ENCODE measurements around the gene PCNA.
A peak's percentile ranks its signal among the peaks of the same experiment; 100 is the strongest.
"Not testable (repeated sequence)": the region's sequence is repeated elsewhere in the genome, so short reads cannot be mapped to it uniquely, and the experiment has no call there.

Gene PCNA

GRCh38 chr20:5141615-5142014 is 21.9 kb upstream of the PCNA start:
- DNase-seq (ENCODE audit: low read depth in 3 of 3) = no peak

- no peak for DNase-seq (ENCODE audit: low read depth in 3 of 3)
Measured at GRCh38 chr20:5140195-5140594, 20.4 kb upstream of the PCNA start.

GRCh38 chr20:5136096-5136495 is 16.3 kb upstream of the PCNA start:
- DNase-seq (ENCODE audit: low read depth in 3 of 3) = no peak

DNA sequence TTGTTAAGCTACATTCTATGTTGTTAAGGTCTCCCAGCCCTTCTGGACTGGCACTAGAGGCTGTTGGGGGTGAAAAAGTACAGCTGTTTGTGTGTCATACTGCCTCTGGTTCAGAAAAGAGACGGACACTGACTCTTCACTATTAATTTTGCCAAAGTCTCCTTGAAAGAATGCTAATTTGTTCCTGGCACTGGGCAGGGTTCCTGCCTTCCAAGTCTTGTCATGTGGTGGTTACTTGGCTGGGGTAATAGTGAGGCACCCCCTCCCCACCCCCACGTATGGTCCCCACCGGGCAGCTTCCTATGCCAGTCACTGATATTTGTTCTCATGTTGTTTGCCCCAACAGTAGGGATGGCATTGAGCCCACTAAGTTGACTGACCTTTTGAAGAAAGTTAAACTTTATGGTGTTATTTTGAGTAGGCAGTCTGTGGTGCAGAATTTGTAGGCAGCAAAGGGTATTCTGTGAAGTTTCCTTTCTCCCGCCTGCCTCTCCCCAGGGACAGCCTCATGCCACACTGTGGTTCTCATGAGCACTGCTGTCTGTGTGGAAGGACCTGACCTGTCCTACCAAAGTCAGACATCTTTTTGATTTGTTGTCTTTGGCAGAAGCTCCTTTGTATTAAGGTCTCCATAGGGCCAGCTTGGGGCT is 15.7 kb upstream of the PCNA start:
- no peak for DNase-seq (ENCODE audit: low read depth in 3 of 3)

GRCh38 chr20:5133998-5134397 is 14.2 kb upstream of the PCNA start:
- DNase-seq (ENCODE audit: low read depth in 3 of 3) = no peak

DNA sequence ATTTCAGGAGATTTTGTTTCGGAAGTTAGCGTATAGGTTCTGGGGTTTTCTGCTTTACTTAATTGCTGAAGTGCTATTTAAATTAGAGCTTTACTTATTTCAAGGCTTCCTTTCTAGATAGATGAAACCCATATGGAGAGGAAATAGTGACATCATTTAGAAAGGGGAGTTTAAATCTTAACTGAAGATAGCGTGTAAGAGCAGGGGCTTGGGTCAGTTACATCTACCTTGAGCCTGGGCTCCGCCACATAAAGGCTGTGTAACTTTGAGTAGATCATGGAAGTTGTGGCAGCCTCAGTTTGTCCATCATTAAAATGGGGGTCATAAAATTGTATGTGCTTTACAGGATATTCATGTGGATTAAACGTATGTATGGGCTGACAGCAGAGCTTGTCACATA is 11.7 kb upstream of the PCNA start:
- DNase-seq (ENCODE audit: low read depth in 3 of 3) = no peak

GRCh38 chr20:5128886-5129285 is 9.1 kb upstream of the PCNA start:
- DNase-seq (ENCODE audit: low read depth in 3 of 3) = no peak

GRCh38 chr20:5127859-5128424 is 8.2 kb upstream of the PCNA start:
- DNase-seq (ENCODE audit: low read depth in 3 of 3) = no peak

DNA sequence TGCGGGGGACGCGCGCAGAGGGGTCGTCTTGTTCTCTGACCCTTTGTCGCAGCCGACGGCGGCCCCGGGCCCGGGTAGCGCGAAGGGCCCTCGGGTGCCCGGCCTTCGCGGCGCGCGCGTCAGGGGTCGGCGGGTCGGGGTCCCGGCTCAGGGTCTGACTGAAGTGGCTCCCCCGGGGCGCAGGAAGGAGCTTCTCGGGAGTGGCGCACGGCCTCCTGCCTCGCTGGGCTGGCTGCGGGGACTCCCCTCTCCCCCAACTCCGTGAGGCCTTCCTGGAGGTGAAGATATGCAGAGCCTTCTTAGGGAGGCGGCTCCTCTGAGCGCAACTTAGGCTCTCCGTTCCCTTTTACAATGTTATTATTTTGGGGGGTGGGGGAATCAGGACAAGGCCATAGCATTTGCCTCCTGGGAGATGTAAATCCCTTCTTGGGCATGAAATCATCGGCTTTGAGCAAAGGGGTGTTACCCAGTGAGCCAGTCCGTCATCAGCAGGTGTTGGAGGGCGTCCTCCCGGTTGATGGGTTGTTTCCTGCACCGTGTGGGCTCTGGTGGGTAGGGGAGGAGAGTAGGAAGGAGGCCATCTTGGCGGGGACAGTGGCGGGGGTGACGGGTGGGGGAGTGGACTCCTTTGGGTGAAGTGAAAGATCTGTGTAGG is 7.6 kb upstream of the PCNA start:
- DNase-seq (ENCODE audit: low read depth in 3 of 3) = peak in 2 of 3 experiments; percentile 46 to 70

DNA sequence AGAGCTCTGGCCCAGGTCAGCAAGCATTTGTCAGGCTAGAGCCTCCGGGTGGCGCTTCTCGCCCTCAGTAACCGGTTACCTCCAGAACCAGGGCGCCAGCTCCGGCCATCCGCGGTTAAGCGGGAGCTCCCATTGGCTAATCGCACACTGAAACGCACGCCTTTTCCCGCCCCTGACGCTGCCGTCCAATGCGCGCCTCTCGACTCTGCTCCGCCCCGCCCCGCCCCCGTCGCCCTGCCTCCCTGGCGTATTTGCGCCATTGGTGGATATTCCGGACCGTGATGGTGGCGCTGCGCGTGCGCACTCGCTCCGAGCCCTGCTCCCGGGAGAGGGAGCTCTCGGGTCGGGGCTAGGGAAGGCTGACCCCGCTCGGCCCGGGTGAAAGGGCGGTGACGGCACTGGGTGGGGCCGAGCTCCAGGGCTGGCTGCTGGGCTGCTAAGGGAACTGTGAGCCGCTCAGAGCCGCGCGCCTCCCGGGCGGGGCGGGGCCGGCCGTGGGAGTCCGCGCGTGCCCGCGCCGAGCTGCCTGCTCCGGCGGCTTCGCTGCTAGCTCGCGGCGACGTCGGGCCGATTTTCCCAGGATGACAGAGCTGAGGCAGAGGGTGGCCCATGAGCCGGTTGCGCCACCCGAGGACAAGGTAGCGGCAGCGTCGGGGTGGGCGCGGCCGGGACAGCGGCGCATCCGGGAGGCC is 6.9 kb upstream of the PCNA start, which contains the start of gene CDS2:
CDS2 (plus strand) TSS at position 497 of the 692 bp plus-strand sequence; CDS start at position 582, 85 bp downstream.
- DNase-seq (ENCODE audit: low read depth in 3 of 3) = peak; percentile 100

- DNase-seq (ENCODE audit: low read depth in 3 of 3) = no peak
Measured at GRCh38 chr20:5122873-5123260, 3.1 kb upstream of the PCNA start.

DNA sequence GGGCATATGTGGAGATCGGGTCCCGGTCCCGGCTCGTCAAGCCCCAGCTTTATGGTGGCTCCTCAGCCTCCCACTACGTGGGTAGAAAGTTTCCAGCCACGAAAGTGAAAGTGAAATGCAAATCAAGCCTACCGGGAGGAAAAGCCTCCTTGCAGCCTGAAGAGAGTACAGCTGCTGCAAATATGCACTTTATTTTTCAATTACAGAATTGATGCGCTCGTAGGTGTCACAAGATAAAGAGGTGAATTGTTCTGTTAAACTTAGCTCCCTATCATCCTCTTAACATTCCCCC is 373 bp upstream of the PCNA start:
- no peak for DNase-seq (ENCODE audit: low read depth in 3 of 3)

- no peak for DNase-seq (ENCODE audit: low read depth in 3 of 3)
Measured at GRCh38 chr20:5119143-5119434, 669 bp downstream of the PCNA start.

DNA sequence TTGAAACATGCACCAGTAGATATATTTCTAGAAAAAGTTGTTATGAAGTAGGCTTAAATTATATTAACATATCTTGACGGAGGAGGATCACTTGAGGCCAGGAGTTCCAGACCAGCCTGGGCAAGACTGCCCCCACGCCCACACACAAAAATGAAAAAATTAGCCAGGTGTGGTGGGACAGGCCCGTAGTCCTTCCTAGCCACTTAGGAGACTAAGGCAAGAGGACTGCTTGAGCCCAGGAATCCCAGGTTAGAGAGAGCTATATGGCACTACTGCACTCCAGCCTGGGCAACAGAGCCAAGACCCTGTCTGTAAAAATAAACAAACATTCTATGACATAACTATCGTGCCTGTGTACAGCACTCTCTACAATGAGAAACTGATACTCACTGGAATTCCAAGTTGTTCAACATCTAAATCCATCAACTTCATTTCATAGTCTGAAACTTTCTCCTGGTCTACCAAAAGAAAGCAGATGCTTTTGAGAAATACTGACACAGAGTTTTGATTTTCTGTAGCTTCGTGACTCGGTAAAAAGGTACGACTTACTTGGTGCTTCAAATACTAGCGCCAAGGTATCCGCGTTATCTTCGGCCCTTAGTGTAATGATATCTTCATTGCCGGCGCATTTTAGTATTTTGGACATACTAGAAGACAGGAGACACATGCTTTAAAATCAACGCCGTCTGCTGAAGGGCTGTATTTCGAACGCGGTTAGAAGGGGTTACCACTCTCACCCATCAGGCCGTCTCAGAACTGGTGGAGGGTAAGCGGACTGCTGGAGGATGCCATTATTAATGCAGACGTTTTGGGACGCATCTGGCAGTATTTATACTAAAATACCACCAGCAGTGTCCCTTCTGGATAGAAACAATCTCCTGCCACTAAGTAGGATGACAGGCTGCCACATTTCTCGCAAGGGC is 1.3 kb downstream of the PCNA start:
- DNase-seq (ENCODE audit: low read depth in 3 of 3) = no peak

- no peak for DNase-seq (ENCODE audit: low read depth in 3 of 3)
Measured at GRCh38 chr20:5116875-5117274, 2.9 kb downstream of the PCNA start.

- DNase-seq (ENCODE audit: low read depth in 3 of 3) = no peak
Measured at GRCh38 chr20:5114403-5114802, 5.4 kb downstream of the PCNA start.

DNA sequence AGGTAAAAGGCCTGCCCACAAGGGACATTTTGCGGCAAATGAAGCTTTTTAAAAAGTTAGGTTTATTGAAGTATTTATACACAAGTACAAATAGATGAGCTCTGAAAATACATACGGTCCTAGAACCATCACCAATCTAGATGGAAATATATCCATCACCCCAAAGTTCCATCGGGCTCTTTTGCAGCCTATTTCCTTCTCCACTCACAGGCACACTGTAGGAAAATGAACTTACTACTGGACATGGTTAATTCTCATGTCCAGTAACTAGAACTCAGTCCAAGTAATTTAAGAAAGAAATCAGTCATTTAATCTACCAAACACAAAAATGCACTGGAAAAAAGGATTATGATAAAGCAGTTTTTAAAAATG is 6.2 kb downstream of the PCNA start:
- no peak for DNase-seq (ENCODE audit: low read depth in 3 of 3)

DNA sequence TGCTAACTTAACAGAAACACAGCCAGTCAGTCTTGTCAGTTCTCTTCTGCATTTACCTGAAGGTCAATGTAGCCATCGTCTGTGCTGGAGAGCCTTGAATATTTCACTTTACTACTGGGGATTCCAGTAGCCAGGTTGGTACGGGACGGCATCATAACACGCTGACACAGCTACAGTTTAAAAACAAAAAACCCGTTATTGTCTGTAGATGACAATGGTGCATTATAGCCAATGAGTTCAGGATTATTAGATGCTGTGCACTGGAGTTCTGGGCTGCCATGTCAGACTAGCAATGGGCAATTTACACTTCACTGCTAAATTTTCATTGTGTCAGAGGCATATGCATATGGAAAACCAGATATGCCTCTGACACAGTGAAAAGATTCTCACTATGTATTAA is 10.5 kb downstream of the PCNA start:
- DNase-seq (ENCODE audit: low read depth in 3 of 3) = no peak

DNA sequence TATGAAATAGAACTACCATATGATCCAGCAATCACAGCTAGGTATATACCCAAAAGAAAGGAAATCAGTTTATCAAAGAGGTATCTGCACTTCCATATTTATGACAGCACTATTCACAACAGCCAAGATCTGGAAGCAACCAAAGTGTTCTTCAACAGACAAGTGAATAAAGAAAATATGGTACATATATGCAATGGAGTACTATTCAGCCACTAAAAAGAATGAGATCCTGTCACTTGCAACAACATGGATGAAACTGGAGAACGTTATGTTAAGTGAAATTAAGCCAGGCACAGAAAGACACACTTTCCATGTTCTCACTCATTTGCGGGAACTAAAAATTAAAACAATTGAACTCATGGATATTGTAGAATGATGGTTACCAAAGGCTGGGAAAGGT is 15.3 kb downstream of the PCNA start:
- DNase-seq (ENCODE audit: low read depth in 3 of 3) = no peak

DNA sequence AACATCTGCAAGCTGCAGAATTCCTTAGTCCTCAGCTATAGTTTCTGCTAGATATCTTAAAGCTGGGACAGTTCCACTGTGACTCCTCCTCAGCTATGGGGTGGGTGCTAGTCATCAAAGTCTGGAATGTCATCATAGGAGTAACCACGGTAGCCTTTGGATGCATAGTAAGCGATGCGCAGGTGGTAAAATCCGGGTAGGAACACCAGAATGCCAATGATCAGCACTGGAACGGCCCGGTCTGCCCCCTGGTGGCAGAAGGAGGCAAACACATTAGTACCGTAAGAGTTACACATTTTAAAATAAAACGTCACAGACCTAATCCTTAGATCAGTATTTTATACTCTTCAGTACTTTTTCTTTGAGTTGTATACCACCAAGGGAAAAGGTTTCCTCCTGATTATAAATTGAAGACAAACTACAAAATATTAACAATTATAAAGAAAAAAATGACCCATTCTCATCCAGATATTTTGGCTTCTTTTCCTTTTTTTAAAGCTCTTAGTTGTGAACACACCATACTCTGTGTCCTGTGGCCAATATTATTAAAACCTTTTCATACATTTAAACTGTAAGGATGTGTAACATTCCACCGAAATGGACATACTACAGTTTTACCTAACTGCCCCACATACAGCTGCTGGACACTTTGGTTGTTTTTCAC is 18.9 kb downstream of the PCNA start:
- DNase-seq (ENCODE audit: low read depth in 3 of 3) = peak; percentile 54 to 74 (median 60)

GRCh38 chr20:5099909-5100308 is 19.8 kb downstream of the PCNA start:
- not testable (repeated sequence) for DNase-seq (ENCODE audit: low read depth in 3 of 3)

- not testable (repeated sequence) for DNase-seq (ENCODE audit: low read depth in 3 of 3)
Measured at GRCh38 chr20:5099009-5099408, 20.7 kb downstream of the PCNA start.
